HG03520 (cell line): ENCODE data around the gene FAM170B.

ENCODE experiments used
- ATAC-seq: cut with Tn5 transposase; IDR thresholded peaks from one replicate; pipeline ENCODE4 v1.9.1; 2021; ENCODE audit warnings: mild to moderate bottlenecking, moderate library complexity; ENCODE audit not compliant: unreplicated experiment

FAM170B gene

DNA sequence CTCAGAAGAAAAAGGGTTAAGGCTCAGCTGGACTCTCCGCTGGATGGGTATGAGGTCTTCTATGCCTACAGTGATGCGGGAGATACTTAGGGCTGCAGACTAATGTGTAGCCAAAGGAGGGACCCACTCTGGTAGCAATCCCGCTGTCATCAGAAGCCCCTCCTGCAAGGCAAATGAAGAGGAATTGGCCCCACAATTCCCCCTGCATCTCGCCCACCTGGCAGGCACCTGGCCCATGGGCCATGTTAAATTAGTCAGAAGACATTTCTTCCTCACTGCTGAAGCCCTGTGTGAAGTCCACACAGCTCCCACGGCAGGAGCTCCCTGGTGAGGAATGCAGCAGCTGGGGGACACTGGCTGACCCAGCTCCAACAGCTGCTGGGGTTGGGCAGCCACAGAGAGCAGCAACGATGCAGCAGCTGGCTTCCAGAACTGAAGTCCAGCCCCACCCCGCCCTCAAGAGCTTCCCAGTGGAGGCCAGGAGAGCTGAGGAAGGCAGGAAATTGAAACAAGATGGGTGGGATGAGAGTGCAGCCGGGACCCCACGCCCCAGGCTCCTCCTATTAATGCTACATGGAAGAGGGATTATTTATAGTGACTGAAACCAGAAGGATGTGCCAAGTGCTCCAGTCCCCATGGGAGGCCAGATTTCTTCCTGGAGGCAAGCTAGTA, 24.0 kb downstream of the FAM170B start:
- no peak for ATAC-seq

- no peak for ATAC-seq
Observed at GRCh38 chr10:49108656-49109055, 25.2 kb downstream of the FAM170B start.

- ATAC-seq, result no peak
Observed at GRCh38 chr10:49107887-49108267, 25.9 kb downstream of the FAM170B start.

DNA sequence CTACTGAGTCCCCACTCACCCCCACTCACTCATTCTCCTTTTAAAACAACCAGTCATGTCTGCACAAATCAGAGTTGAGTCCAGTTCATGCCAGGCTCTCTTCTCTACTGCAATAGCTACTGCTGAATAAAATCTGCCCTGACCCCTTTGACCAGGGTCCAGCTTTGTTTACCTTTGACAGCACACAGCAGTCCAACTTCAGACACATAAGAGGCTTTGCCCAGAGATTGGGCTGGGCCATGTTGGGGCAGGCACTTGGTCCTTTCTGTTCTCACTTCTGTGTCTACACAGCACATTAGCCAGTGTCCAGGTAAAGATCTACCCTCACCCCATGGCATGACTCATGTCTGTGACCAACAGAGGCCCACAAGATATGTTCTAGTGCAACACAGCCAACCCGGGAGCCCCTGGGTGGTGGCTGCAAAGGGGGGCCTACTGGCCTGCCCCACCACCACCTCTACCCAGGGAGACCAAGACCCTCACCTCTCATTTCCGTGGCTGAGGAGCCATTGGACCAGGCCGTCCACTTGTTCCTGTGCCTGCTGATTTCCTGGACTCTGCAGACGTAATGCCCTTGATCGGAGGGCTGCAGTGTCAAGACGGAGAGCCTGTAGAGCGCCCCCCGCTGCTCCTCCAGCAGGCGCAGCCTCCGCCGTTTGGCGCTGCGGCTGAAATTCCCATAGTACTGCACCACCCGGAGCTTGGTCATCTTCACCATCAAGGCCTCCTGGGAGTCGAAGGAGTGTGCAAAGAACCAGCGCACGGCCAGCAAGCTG, 26.5 kb downstream of the FAM170B start:
- no peak for ATAC-seq

DNA sequence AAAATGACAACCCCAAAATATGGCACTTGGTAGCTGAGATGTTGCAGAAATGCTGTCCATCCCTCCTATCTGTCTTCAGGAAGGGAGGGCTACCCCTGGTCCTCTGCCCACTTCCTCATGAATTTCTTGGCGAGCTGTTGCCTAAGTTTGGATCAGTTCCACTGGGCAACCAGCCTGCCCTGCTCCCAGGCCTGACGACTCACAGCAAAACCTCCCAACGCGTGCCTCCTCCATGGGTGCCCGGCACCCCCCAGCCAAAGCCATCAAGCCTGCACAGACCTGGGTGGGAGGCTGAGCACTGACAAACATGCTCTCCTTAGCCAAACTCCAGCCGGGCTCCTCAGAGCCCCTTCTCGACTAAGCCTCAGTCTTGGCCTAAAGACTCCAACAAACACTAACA, 27.4 kb downstream of the FAM170B start:
- ATAC-seq, result no peak

DNA sequence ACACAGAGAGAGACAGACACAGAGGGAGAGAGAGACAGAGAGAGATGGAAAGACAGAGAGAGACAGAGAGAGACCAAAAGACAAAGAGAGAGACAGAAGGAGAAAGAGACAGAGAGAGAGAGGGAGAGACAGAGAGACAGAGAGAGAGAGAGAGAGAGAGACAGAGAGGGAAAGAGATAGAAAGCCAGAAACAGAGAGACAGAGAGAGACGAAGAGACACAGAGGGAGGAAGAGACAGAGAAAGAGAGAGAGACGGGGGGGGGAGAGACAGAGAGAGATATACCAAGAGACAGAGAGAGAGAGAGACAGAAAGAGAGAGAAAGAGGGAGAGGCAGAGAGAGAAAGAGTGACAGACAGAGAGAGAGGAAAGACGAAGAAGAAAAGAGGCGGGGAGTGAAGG, 28.7 kb downstream of the FAM170B start:
- no peak for ATAC-seq

- no peak for ATAC-seq
Observed at GRCh38 chr10:49104323-49104722, 29.5 kb downstream of the FAM170B start.

- no peak for ATAC-seq
Observed at GRCh38 chr10:49103761-49104160, 30.1 kb downstream of the FAM170B start.

DNA sequence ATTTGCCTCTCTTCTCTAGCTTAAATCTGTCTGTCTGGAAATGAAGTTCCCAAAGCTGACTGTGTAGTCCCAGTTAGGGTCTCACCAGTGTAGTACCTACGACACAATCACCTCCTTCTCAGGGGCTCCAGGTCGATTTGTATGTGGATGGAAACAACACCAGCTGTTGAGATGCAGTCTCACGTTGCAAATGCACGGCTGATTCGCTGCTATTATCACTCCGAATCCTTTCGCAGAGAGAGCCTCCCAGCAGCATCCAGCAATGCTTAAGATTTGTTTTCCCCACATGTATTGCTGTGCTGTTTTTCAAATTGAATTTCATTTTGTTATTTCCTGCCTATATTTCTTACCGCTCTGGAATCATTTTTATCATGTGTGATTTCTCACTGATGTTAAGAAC, 34.8 kb downstream of the FAM170B start:
- ATAC-seq, result no peak

DNA sequence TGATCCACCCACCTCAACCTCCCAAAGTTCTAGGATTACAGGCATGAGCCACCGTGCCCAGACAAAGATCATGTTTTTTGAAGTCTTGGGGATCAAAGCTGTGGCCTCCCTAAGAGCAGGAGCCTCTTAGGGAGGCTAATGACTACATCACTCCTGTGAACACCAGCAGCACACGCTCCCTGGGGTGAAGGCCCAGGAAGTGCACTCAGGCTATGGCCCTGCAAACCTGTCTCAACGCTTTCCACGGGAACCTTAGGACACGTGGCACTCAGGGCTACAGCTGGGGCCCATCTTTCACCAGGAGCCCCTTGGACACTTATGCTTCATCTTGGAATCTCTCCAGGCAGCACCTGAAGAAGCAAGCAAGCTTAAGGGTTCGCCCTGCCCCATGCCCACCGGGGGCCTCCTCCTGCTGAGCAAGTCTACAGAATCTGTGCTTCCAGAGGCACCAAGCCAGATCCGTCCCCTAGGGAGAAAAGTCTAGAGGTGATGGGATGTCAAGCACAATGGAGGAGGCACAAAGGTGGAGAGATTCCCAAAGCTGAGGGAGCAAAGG, 36.9 kb downstream of the FAM170B start:
- ATAC-seq, result no peak

DNA sequence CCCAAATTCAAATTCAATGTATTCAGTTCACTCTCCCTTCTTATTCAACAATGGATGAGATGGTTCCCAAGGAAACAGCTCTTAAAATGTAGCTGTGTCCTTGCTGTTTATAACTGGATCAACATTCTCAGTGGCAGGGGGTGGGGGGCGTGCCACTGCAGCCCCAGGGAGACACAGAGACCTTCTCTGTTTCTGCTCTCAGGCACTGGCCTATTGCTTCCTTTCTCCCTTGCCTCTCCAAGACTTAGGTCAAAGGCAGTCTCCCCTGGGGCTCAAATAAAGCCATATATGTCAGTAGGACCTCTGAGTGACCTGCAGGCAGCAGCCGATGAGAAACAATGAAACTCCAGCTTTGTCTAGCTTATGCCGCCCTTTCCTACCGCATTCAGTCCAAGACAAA, 39.2 kb downstream of the FAM170B start:
- no peak for ATAC-seq

- ATAC-seq, result no peak
Observed at GRCh38 chr10:49093922-49094321, 39.9 kb downstream of the FAM170B start.

GRCh38 chr10:49092477-49092876, 41.3 kb downstream of the FAM170B start:
- ATAC-seq, result no peak

- no peak for ATAC-seq
Observed at GRCh38 chr10:49091450-49092210, 42.2 kb downstream of the FAM170B start.

GRCh38 chr10:49090696-49091380, 43.0 kb downstream of the FAM170B start:
- ATAC-seq, result no peak

DNA sequence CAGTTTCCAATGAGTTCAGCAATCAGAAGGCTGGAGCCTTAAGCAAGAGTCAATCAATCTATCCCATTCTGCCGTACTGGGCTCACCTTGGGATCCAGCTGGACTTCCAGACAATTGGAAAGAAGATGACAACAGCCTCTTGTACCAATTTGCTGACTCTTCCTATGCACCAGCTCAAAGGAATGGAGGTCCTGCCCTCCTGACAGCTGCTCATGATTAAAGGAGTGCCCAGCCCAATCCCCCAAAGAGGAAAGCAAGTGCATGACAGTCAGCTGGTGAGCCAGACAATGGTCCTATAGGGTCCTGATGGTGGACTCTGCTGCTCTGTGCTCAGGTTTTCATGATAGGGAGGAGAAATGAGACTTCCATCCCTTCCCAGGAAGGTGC, 43.6 kb downstream of the FAM170B start:
- ATAC-seq, result no peak

DNA sequence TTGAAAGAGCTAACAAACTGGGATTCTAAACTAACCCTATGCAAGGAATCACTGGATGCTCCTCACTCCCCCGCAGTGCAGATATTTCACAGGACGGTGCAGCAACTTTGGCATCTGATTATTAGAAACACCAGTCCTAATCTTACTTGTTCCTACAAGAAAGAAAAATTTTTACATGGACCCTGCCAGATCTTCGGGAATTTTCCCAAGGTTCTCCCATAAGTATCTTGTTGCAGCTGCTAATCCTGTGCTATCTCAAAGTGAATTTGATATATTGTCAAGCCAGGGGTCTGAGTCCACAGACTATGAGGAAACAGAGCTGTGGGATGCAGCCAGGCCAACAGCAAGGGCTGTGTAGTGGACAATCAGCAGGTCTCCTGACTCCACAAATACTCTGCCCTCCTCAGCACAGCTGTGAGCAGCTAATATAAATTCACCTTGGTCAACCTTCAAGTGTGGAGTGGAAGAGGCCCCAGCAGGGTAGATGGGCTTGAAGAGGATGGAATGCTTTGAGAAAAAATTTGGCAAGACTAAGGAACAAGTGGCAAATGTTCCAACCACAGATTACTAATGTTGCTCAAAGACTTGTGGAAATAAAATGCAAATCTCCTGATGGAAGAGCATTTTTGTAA, 44.1 kb downstream of the FAM170B start:
- ATAC-seq, result no peak

DNA sequence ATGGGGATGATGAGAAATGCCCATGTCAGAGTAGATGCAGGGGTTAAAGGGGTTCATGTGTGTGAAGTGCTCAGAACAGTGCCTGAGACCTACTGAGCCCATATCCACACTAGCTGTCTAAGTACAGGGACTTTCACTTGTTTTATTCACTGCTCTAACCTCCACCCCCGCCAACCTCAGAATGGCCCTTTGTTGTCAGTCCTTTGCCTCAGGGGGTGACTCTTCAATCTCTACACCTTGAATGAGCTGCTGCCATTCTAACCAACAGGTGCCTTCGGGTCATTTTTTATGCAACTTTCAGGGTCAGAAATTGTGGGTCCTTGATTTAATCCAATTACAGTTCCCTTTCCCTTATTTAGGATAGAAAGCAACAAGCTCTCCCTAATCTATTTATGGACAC, 44.7 kb downstream of the FAM170B start:
- ATAC-seq, result no peak

- no peak for ATAC-seq
Observed at GRCh38 chr10:49086889-49087288, 46.9 kb downstream of the FAM170B start.

- no peak for ATAC-seq
Observed at GRCh38 chr10:49083261-49083660, 50.6 kb downstream of the FAM170B start.

DNA sequence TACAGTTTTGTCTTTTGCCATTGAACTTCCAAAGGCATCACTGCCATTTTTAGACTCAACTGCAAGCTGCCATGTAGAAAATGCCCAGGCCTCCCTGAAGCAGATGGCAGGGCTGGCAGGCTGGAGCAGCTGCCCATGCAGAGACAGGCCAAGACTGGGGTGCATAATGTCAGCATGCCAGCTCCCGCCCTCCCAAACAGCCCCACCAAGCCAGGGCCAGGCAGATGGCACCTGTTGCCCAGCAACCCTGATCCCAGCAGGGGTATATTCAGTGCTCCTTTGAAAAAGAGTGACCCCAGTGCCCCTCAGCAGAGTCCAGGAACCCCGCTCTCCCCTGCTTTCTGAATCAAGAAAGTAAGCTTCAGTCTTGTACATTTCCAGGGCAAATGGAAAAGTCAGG, 51.1 kb downstream of the FAM170B start:
- ATAC-seq, result no peak
